Right atrium auricular region (tissue), 2 donors: ENCODE data around the gene TBL1XR1. TPM values are rescaled to one million over a fixed set of nuclear protein-coding genes. Genes with fewer than 3 reads are reported as not detected.
"Not testable (repeated sequence)": the region's sequence is repeated elsewhere in the genome, so short reads cannot be mapped to it uniquely, and the experiment has no call there.

Experiments used
- DNase-seq: peaks from one replicate; pipeline ENCODE4 v3.0.0-alpha.2; 2019; ENCODE audit warnings: low spot score
- H3K27ac ChIP-seq, 2 donors: fragments of 200-600 bp; sonication (generic); 1 replicate in 1 of 2; 2 replicates in 1 of 2; pipeline ENCODE4 v1.5.1; 2016 to 2019
- H3K27me3 ChIP-seq, 2 donors: fragments of 200-600 bp; sonication (generic); one replicate each; pipeline versions ENCODE4 v1.5.1 to v1.6.0; 2017 to 2019
- H3K36me3 ChIP-seq: fragments of 200-600 bp; sonication (generic); one replicate; pipeline ENCODE4 v1.5.1; 2016
- H3K4me1 ChIP-seq, 2 donors: fragments of 200-600 bp; sonication (generic); one replicate each; pipeline versions ENCODE4 v1.5.1 to v1.6.0; 2017 to 2019
- H3K4me3 ChIP-seq, 2 donors: fragments of 200-600 bp; sonication (generic); 1 replicate in 1 of 2; 2 replicates in 1 of 2; pipeline ENCODE4 v1.5.1; 2017 to 2019; ENCODE audit warnings: mild to moderate bottlenecking in 1 of 2, moderate library complexity in 1 of 2
- H3K9me3 ChIP-seq, 2 donors: fragments of 200-600 bp; sonication (generic); one replicate each; pipeline ENCODE4 v1.5.1; 2019
- CTCF ChIP-seq, 2 donors: fragments of 200-600 bp; sonication (generic); IDR thresholded peaks; one replicate each; pipeline ENCODE4 v1.5.1; 2019; ENCODE audit warnings: antibody characterized with exemption in 2 of 2
- total RNA-seq, 2 donors: library from RNA; depleted of rRNA; stranded (reverse); fragments of >200 nt; gene quantifications; one replicate each; pipeline ENCODE4 v1.1.0, GENCODE V29; 2016

TBL1XR1 gene
- total RNA-seq, 2 donors from 2014 or later: 68.2 to 79.9 TPM

- H3K4me3 ChIP-seq: no peak overlapping the region
- H3K27ac ChIP-seq: peak overlapping the region; percentile 17 to 63
- TF ChIP-seq CTCF (IDR thresholded peaks at IDR 0.05): no peak
- H3K36me3 ChIP-seq: no peaks in the 10 kb centered on the region
- H3K27me3 ChIP-seq: no peaks in the 10 kb centered on the region
- peaks cover 0 to 32% of the 10 kb centered on the region in 2 donors for H3K4me1 ChIP-seq
- H3K9me3 ChIP-seq: no peaks in the 10 kb centered on the region
- peak; percentile 28 for DNase-seq
Observed at GRCh38 chr3:177190756-177191681, 6.3 kb downstream of the TBL1XR1 start.

GRCh38 chr3:177190184-177190583 is 7.1 kb downstream of the TBL1XR1 start:
- Histone ChIP-seq H3K4me1 (peaks cover 0 to 40% of the 10 kb centered on the region in 2 donors), H3K27ac (peak overlapping the region in 1 of 2 donors; percentile 63)
- H3K4me3 ChIP-seq, H3K27me3 ChIP-seq, H3K9me3 ChIP-seq, H3K36me3 ChIP-seq: not testable (repeated sequence)
- peak; percentile 18 for DNase-seq

- not testable (repeated sequence) for H3K4me3 ChIP-seq, H3K36me3 ChIP-seq, H3K27me3 ChIP-seq, H3K9me3 ChIP-seq, H3K27ac ChIP-seq, DNase-seq
- peaks cover 0 to 46% of the 10 kb centered on the region in 2 donors for H3K4me1 ChIP-seq
Observed at GRCh38 chr3:177188325-177188724, 9.0 kb downstream of the TBL1XR1 start.

- H3K27me3 ChIP-seq: no peaks in the 10 kb centered on the region
- no peak overlapping the region for H3K27ac ChIP-seq
- H3K4me1 ChIP-seq: peaks cover 0 to 60% of the 10 kb centered on the region in 2 donors
- H3K36me3 ChIP-seq: no peaks in the 10 kb centered on the region
- no peak overlapping the region for H3K4me3 ChIP-seq
- DNase-seq: no peak
- H3K9me3 ChIP-seq: no peaks in the 10 kb centered on the region
- no peak for TF ChIP-seq CTCF (IDR thresholded peaks at IDR 0.05)
Observed at GRCh38 chr3:177186306-177186705, 11.0 kb downstream of the TBL1XR1 start.

GRCh38 chr3:177185035-177185574 is 12.2 kb downstream of the TBL1XR1 start:
- Histone ChIP-seq H3K4me3 (no peak overlapping the region), H3K27me3 (no peaks in the 10 kb centered on the region), H3K4me1 (peaks cover 0 to 53% of the 10 kb centered on the region in 2 donors), H3K9me3 (no peaks in the 10 kb centered on the region), H3K27ac (no peak overlapping the region), H3K36me3 (no peaks in the 10 kb centered on the region)
- no peak for DNase-seq
- TF ChIP-seq CTCF (IDR thresholded peaks at IDR 0.05): no peak

- H3K27ac ChIP-seq, DNase-seq, H3K4me3 ChIP-seq, H3K36me3 ChIP-seq, H3K9me3 ChIP-seq, H3K27me3 ChIP-seq: not testable (repeated sequence)
- peaks cover 0 to 53% of the 10 kb centered on the region in 2 donors for H3K4me1 ChIP-seq
Observed at GRCh38 chr3:177184602-177185001, 12.7 kb downstream of the TBL1XR1 start.

- Histone ChIP-seq H3K27me3 (no peaks in the 10 kb centered on the region), H3K27ac (no peak overlapping the region), H3K36me3 (no peaks in the 10 kb centered on the region), H3K4me1 (peaks cover 0 to 65% of the 10 kb centered on the region in 2 donors), H3K9me3 (no peaks in the 10 kb centered on the region), H3K4me3 (no peak overlapping the region)
- TF ChIP-seq CTCF (IDR thresholded peaks at IDR 0.05): no peak
- no peak for DNase-seq
Observed at GRCh38 chr3:177182352-177182751, 14.9 kb downstream of the TBL1XR1 start.
